Astrocyte (in vitro differentiated cells and primary cell): ENCODE results near the gene JMJD8. TPM values are rescaled to one million over a fixed set of nuclear protein-coding genes. Genes with fewer than 3 reads are reported as not detected.

Experiments
- DNase-seq: peaks from one replicate; pipeline ENCODE4 v3.0.0-alpha.2; 2010; ENCODE audit warnings: low read depth
- FAIRE-seq: peaks from 2 replicates; lab custom pipeline; 2011; peaks lifted over from hg19 to GRCh38; lab: Jason Lieb, UNC
- H2AFZ ChIP-seq: 2 replicates; pipeline ENCODE4 v1.6.0; 2012; ENCODE audit warnings: low read depth, low read length, inconsistent platforms
- H3K27ac ChIP-seq: 2 replicates; pipeline ENCODE4 v1.5.1; 2011; ENCODE audit warnings: low read depth, low read length, inconsistent platforms
- H3K27me3 ChIP-seq: 2 replicates; pipeline ENCODE4 v1.6.0; 2011; ENCODE audit warnings: low read length, inconsistent platforms; ENCODE audit not compliant: insufficient read depth
- H3K36me3 ChIP-seq: 2 replicates; pipeline ENCODE4 v1.5.1; 2011; ENCODE audit warnings: low read length, inconsistent platforms; ENCODE audit not compliant: insufficient read depth
- H3K4me1 ChIP-seq: 2 replicates; pipeline ENCODE4 v1.5.1; 2011; ENCODE audit warnings: low read length, inconsistent platforms; ENCODE audit not compliant: insufficient read depth
- H3K4me2 ChIP-seq: 2 replicates; pipeline ENCODE4 v1.6.0; 2012; ENCODE audit warnings: low read length, inconsistent platforms
- H3K4me3 ChIP-seq: 2 replicates; pipeline ENCODE4 v1.5.1; 2011; ENCODE audit warnings: low read depth, mild to moderate bottlenecking, low read length, inconsistent platforms; ENCODE audit not compliant: insufficient read depth
- H3K79me2 ChIP-seq: 2 replicates; pipeline ENCODE4 v1.6.0; 2012; ENCODE audit warnings: mild to moderate bottlenecking, low read length, inconsistent platforms; ENCODE audit not compliant: insufficient read depth
- H3K9ac ChIP-seq: 2 replicates; pipeline ENCODE4 v1.6.0; 2012; ENCODE audit warnings: mild to moderate bottlenecking, low read length, inconsistent platforms
- H3K9me3 ChIP-seq: 2 replicates; pipeline ENCODE4 v1.5.1; 2012; ENCODE audit warnings: low read depth, mild to moderate bottlenecking, low read length, inconsistent platforms; ENCODE audit not compliant: insufficient read depth
- H4K20me1 ChIP-seq: 2 replicates; pipeline ENCODE4 v1.6.0; 2012; ENCODE audit warnings: low read length, inconsistent platforms; ENCODE audit not compliant: insufficient read depth
- H3K27ac Mint-ChIP-seq: one replicate; pipeline ENCODE4 v1.8.0; 2021; ENCODE audit warnings: mild to moderate bottlenecking, mixed read lengths; ENCODE audit not compliant: unreplicated experiment
- H3K27me3 Mint-ChIP-seq: one replicate; pipeline ENCODE4 v1.8.0; 2021; ENCODE audit warnings: low read depth, mixed read lengths; ENCODE audit not compliant: unreplicated experiment
- H3K36me3 Mint-ChIP-seq: one replicate; pipeline ENCODE4 v1.8.0; 2021; ENCODE audit warnings: low read depth, mixed read lengths; ENCODE audit not compliant: unreplicated experiment
- H3K4me1 Mint-ChIP-seq: one replicate; pipeline ENCODE4 v1.8.0; 2021; ENCODE audit warnings: low read depth, mixed read lengths; ENCODE audit not compliant: unreplicated experiment
- H3K4me3 Mint-ChIP-seq: one replicate; pipeline ENCODE4 v1.8.0; 2021; ENCODE audit warnings: mild to moderate bottlenecking, moderate library complexity, mixed read lengths; ENCODE audit not compliant: unreplicated experiment
- H3K9me3 Mint-ChIP-seq: one replicate; pipeline ENCODE4 v1.8.0; 2021; ENCODE audit warnings: mild to moderate bottlenecking, mixed read lengths; ENCODE audit not compliant: unreplicated experiment
- EZH2 ChIP-seq: IDR thresholded peaks from 2 replicates; pipeline ENCODE4 v1.6.1; 2012; ENCODE audit warnings: mild to moderate bottlenecking, low read length, inconsistent platforms; ENCODE audit not compliant: insufficient read depth
- total RNA-seq: library from RNA; stranded (reverse); gene quantifications from 2 replicates; pipeline ENCODE4 v1.2.1, GENCODE V29; 2021
- TF ChIP-seq, protein P1 (sequence below): IDR thresholded peaks from 2 replicates; pipeline ENCODE4 v1.5.1; 2011; ENCODE audit warnings: low read depth, mild to moderate bottlenecking, inconsistent platforms, low read length, moderate library complexity; ENCODE audit not compliant: insufficient read depth

Gene JMJD8
- total RNA-seq, 1 donor from 2014 or later: 26.8 TPM

GRCh38 chr16:717450-718245 is 33.5 kb upstream of the JMJD8 start:
- peaks cover 38% of the 10 kb centered on the region for H3K4me1 ChIP-seq
- no peak overlapping the region for H3K9ac ChIP-seq
- FAIRE-seq (no peak), DNase-seq (no peak)
- no peaks in the 10 kb centered on the region for H3K9me3 ChIP-seq
- no peak overlapping the region for H3K27ac ChIP-seq
- Mint-ChIP-seq H3K4me1 (peaks cover 3% of the 10 kb centered on the region), H3K27me3 (no peaks in the 10 kb centered on the region), H3K9me3 (no peaks in the 10 kb centered on the region), H3K4me3 (no peak overlapping the region), H3K27ac (no peak overlapping the region), H3K36me3 (no peaks in the 10 kb centered on the region)
- peaks cover 7% of the 10 kb centered on the region for H3K79me2 ChIP-seq
- no peak overlapping the region for H2AFZ ChIP-seq
- no peak overlapping the region for H3K4me3 ChIP-seq
- no peaks in the 10 kb centered on the region for H3K27me3 ChIP-seq
- no peak overlapping the region for H3K4me2 ChIP-seq
- no peaks in the 10 kb centered on the region for H3K36me3 ChIP-seq
- peaks cover 43% of the 10 kb centered on the region for H4K20me1 ChIP-seq
- TF ChIP-seq, protein P1, sequence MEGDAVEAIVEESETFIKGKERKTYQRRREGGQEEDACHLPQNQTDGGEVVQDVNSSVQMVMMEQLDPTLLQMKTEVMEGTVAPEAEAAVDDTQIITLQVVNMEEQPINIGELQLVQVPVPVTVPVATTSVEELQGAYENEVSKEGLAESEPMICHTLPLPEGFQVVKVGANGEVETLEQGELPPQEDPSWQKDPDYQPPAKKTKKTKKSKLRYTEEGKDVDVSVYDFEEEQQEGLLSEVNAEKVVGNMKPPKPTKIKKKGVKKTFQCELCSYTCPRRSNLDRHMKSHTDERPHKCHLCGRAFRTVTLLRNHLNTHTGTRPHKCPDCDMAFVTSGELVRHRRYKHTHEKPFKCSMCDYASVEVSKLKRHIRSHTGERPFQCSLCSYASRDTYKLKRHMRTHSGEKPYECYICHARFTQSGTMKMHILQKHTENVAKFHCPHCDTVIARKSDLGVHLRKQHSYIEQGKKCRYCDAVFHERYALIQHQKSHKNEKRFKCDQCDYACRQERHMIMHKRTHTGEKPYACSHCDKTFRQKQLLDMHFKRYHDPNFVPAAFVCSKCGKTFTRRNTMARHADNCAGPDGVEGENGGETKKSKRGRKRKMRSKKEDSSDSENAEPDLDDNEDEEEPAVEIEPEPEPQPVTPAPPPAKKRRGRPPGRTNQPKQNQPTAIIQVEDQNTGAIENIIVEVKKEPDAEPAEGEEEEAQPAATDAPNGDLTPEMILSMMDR: no peak
- no peak for TF ChIP-seq EZH2

GRCh38 chr16:716768-717325 is 32.7 kb upstream of the JMJD8 start:
- Histone ChIP-seq H4K20me1 (peaks cover 41% of the 10 kb centered on the region), H2AFZ (no peak overlapping the region), H3K9ac (no peak overlapping the region), H3K4me2 (peak overlapping the region; percentile 90), H3K27me3 (no peaks in the 10 kb centered on the region), H3K9me3 (no peaks in the 10 kb centered on the region), H3K36me3 (no peaks in the 10 kb centered on the region), H3K4me3 (no peak overlapping the region), H3K27ac (no peak overlapping the region), H3K4me1 (peaks cover 35% of the 10 kb centered on the region), H3K79me2 (peaks cover 7% of the 10 kb centered on the region)
- peak overlapping the region; percentile 80 for H3K4me3 Mint-ChIP-seq
- FAIRE-seq (no peak), DNase-seq (no peak)
- H3K27ac Mint-ChIP-seq: no peak overlapping the region
- no peaks in the 10 kb centered on the region for H3K9me3 Mint-ChIP-seq
- no peak for TF ChIP-seq EZH2
- TF ChIP-seq, protein P1: no peak
- H3K27me3 Mint-ChIP-seq: no peaks in the 10 kb centered on the region
- no peaks in the 10 kb centered on the region for H3K36me3 Mint-ChIP-seq
- H3K4me1 Mint-ChIP-seq: peaks cover 5% of the 10 kb centered on the region

GRCh38 chr16:716200-716568 is 32.0 kb upstream of the JMJD8 start:
- peaks cover 6% of the 10 kb centered on the region for H3K4me1 Mint-ChIP-seq
- peak overlapping the region; percentile 80 for H3K4me3 Mint-ChIP-seq
- H3K36me3 Mint-ChIP-seq: no peaks in the 10 kb centered on the region
- Histone ChIP-seq H3K4me3 (peak overlapping the region; percentile 54), H3K27me3 (no peaks in the 10 kb centered on the region), H3K27ac (no peak overlapping the region), H3K9me3 (no peaks in the 10 kb centered on the region), H3K4me1 (peaks cover 29% of the 10 kb centered on the region), H3K79me2 (peaks cover 7% of the 10 kb centered on the region), H3K4me2 (peak overlapping the region; percentile 90), H3K9ac (peak overlapping the region; percentile 52), H3K36me3 (no peaks in the 10 kb centered on the region), H2AFZ (peak overlapping the region; percentile 60), H4K20me1 (peaks cover 37% of the 10 kb centered on the region)
- FAIRE-seq (no peak), DNase-seq (peak; percentile 29)
- no peaks in the 10 kb centered on the region for H3K9me3 Mint-ChIP-seq
- TF ChIP-seq, protein P1: no peak
- TF ChIP-seq EZH2: no peak
- H3K27ac Mint-ChIP-seq: no peak overlapping the region
- no peaks in the 10 kb centered on the region for H3K27me3 Mint-ChIP-seq
